H9 (cell line): ENCODE measurements around the gene EPS8L3. TPM values are rescaled to one million over a fixed set of nuclear protein-coding genes. Genes with fewer than 3 reads are reported as not detected.

Source experiments
- DNase-seq: peaks from one replicate; pipeline ENCODE4 v3.0.0-alpha.2; 2017
- H2AFZ ChIP-seq: one replicate; pipeline ENCODE4 v1.6.1; 2013; ENCODE audit warnings: mild to moderate bottlenecking, low read length, control low read depth, moderate library complexity
- H2AK5ac ChIP-seq: 2 replicates; pipeline ENCODE4 v1.6.1; 2013; ENCODE audit warnings: low read length, control low read depth, mixed read lengths; ENCODE audit not compliant: insufficient read length
- H2BK120ac ChIP-seq: one replicate; pipeline ENCODE4 v1.6.1; 2013; ENCODE audit warnings: low read depth, mild to moderate bottlenecking, low read length, control low read depth, inconsistent platforms; ENCODE audit not compliant: poor library complexity, severe bottlenecking
- H2BK12ac ChIP-seq: 2 replicates; pipeline ENCODE4 v1.6.1; 2013; ENCODE audit warnings: low read length, control low read depth, mixed read lengths, low read depth; ENCODE audit not compliant: insufficient read length
- H2BK15ac ChIP-seq: 2 replicates; pipeline ENCODE4 v1.6.1; 2013; ENCODE audit warnings: low read depth, low read length, control low read depth
- H2BK20ac ChIP-seq: one replicate; pipeline ENCODE4 v1.6.1; 2013; ENCODE audit warnings: low read depth, mild to moderate bottlenecking, low read length, control low read depth, inconsistent platforms; ENCODE audit not compliant: poor library complexity, severe bottlenecking
- H2BK5ac ChIP-seq: 2 replicates; pipeline ENCODE4 v1.6.1; 2013; ENCODE audit warnings: low read length, control low read depth, mixed read lengths; ENCODE audit not compliant: insufficient read length
- H3K14ac ChIP-seq: 2 replicates; pipeline ENCODE4 v1.6.1; 2013; ENCODE audit warnings: low read length, control low read depth; ENCODE audit not compliant: insufficient read depth
- H3K18ac ChIP-seq: 2 replicates; pipeline ENCODE4 v1.6.1; 2013; ENCODE audit warnings: low read depth, mild to moderate bottlenecking, mixed read lengths, low read length, control low read depth; ENCODE audit not compliant: insufficient read length
- H3K23ac ChIP-seq: 2 replicates; pipeline ENCODE4 v1.6.1; 2013; ENCODE audit warnings: low read length, control low read depth, mixed read lengths, low read depth; ENCODE audit not compliant: insufficient read length
- H3K23me2 ChIP-seq: 2 replicates; pipeline ENCODE4 v1.6.1; 2013; ENCODE audit warnings: low read depth, mild to moderate bottlenecking, mixed read lengths, low read length, control low read depth; ENCODE audit not compliant: insufficient read length, poor library complexity, severe bottlenecking
- H3K27ac ChIP-seq: 2 replicates; pipeline ENCODE4 v1.5.1; 2013; ENCODE audit warnings: low read length, control low read depth, mixed read lengths, low read depth; ENCODE audit not compliant: insufficient read length
- H3K27me3 ChIP-seq: 2 replicates; pipeline ENCODE4 v1.6.1; 2013; ENCODE audit warnings: low read length, control low read depth, inconsistent platforms; ENCODE audit not compliant: insufficient read depth
- H3K4ac ChIP-seq: 2 replicates; pipeline ENCODE4 v1.6.1; 2013; ENCODE audit warnings: low read depth, mild to moderate bottlenecking, control low read depth, inconsistent platforms, low read length, moderate library complexity
- H3K4me1 ChIP-seq: 2 replicates; pipeline ENCODE4 v1.6.1; 2013; ENCODE audit warnings: low read length, control low read depth, inconsistent platforms; ENCODE audit not compliant: insufficient read depth
- H3K4me2 ChIP-seq: 2 replicates; pipeline ENCODE4 v1.6.1; 2013; ENCODE audit warnings: low read length, control low read depth, mixed read lengths; ENCODE audit not compliant: insufficient read length, insufficient read depth
- H3K56ac ChIP-seq: 2 replicates; pipeline ENCODE4 v1.6.1; 2013; ENCODE audit warnings: low read depth, mild to moderate bottlenecking, mixed read lengths, low read length, control low read depth; ENCODE audit not compliant: insufficient read length
- H3K79me1 ChIP-seq: 2 replicates; pipeline ENCODE4 v1.6.1; 2013; ENCODE audit warnings: low read depth, mild to moderate bottlenecking, moderate library complexity, low read length, control low read depth, inconsistent platforms; ENCODE audit not compliant: insufficient read depth, poor library complexity, severe bottlenecking
- H3K79me2 ChIP-seq: 2 replicates; pipeline ENCODE4 v1.6.1; 2013; ENCODE audit warnings: low read length, control low read depth, inconsistent platforms; ENCODE audit not compliant: insufficient read depth
- H3K9ac ChIP-seq: 2 replicates; pipeline ENCODE4 v1.6.1; 2013; ENCODE audit warnings: low read length, control low read depth, mixed read lengths; ENCODE audit not compliant: insufficient read length; ENCODE audit errors: extremely low read depth
- H3K9me3 ChIP-seq: one replicate; pipeline ENCODE4 v1.6.1; 2013; ENCODE audit warnings: low read depth, low read length, inconsistent platforms; ENCODE audit not compliant: control insufficient read depth
- H3T11ph ChIP-seq: one replicate; pipeline ENCODE4 v1.6.1; 2013; ENCODE audit warnings: mild to moderate bottlenecking, low read length, control low read depth, inconsistent platforms
- H4K20me1 ChIP-seq: one replicate; pipeline ENCODE4 v1.6.1; 2013; ENCODE audit not compliant: control insufficient read depth, insufficient read length, insufficient read depth
- H4K5ac ChIP-seq: 2 replicates; pipeline ENCODE4 v1.6.1; 2013; ENCODE audit warnings: low read depth, mild to moderate bottlenecking, mixed read lengths, low read length, control low read depth; ENCODE audit not compliant: insufficient read length
- H4K8ac ChIP-seq: replicated peaks from 2 replicates; pipeline ENCODE4 v1.6.1; 2013; ENCODE audit warnings: low read length, control low read depth, mixed read lengths, low read depth; ENCODE audit not compliant: insufficient read length
- H4K91ac ChIP-seq: 2 replicates; pipeline ENCODE4 v1.6.1; 2013; ENCODE audit warnings: low read depth, mild to moderate bottlenecking, moderate library complexity, mixed read lengths, low read length, control low read depth; ENCODE audit not compliant: insufficient read length
- H3K27ac Mint-ChIP-seq, 3 experiments: 2 replicates in 2 of 3; 3 replicates in 1 of 3; pipeline ENCODE4 v1.8.0; 2020 to 2021; ENCODE audit warnings: mixed read lengths in 3 of 3, mild to moderate bottlenecking in 1 of 3, moderate library complexity in 1 of 3
- H3K27me3 Mint-ChIP-seq: 2 replicates; pipeline ENCODE4 v1.8.0; 2021; ENCODE audit warnings: low read depth, mild to moderate bottlenecking, moderate library complexity, mixed read lengths
- H3K36me3 Mint-ChIP-seq, 3 experiments: 2 replicates in 2 of 3; 3 replicates in 1 of 3; pipeline ENCODE4 v1.8.0; 2020 to 2021; ENCODE audit warnings: low read depth in 3 of 3, mixed read lengths in 3 of 3; ENCODE audit not compliant: insufficient read depth in 1 of 3
- H3K4me1 Mint-ChIP-seq, 2 experiments: 2 replicates each; pipeline ENCODE4 v1.8.0; 2020; ENCODE audit warnings: mixed read lengths in 2 of 2
- H3K4me3 Mint-ChIP-seq, 2 experiments: 2 replicates in 1 of 2; 3 replicates in 1 of 2; pipeline ENCODE4 v1.8.0; 2020 to 2021; ENCODE audit warnings: mild to moderate bottlenecking in 2 of 2, mixed read lengths in 2 of 2, moderate library complexity in 1 of 2
- H3K9me3 Mint-ChIP-seq, 2 experiments: 2 replicates in 1 of 2; 3 replicates in 1 of 2; pipeline ENCODE4 v1.8.0; 2020; ENCODE audit warnings: mild to moderate bottlenecking in 2 of 2, mixed read lengths in 2 of 2, moderate library complexity in 1 of 2
- CTCF ChIP-seq: fragments of 200-600 bp; sonication (generic); conservative IDR thresholded peaks from 3 replicates; pipeline ENCODE4 v1.8.0; 2021; ENCODE audit warnings: antibody characterized with exemption, mild to moderate bottlenecking
- WGBS: extraction: QIAGEN DNeasy Blood & Tissue Kit; methylation state at CpG from one replicate; pipeline ENCODE4 v1.1.7; 2013; ENCODE audit warnings: missing lambda C conversion rate, low lambda C conversion rate, mixed read lengths; ENCODE audit not compliant: insufficient read length; ENCODE audit errors: extremely low coverage; 5-methylcytosine and 5-hydroxymethylcytosine counted together
- total RNA-seq: library from RNA; stranded (reverse); gene quantifications from 2 replicates; pipeline ENCODE4 v1.2.1, GENCODE V29; 2021

EPS8L3 gene
- total RNA-seq, 1 experiment from 2014 or later: not detected

- no peaks in the 10 kb centered on the region for H3K79me2 ChIP-seq
- H3K4me3 Mint-ChIP-seq: no peak overlapping the region
- no peak overlapping the region for H3K4ac ChIP-seq
- no CpG with 5 or more reads among the region's 6 CpGs for WGBS
- peaks cover 0 to 8% (median 0%) of the 10 kb centered on the region in 3 experiments; a peak in 3 of 7 replicates for H3K36me3 Mint-ChIP-seq
- H3K79me1 ChIP-seq: no peaks in the 10 kb centered on the region
- no peak overlapping the region for H2AK5ac ChIP-seq
- H4K91ac ChIP-seq: no peak overlapping the region
- peaks cover 3% of the 10 kb centered on the region; the same call in 1 of the 2 replicates for H3K27me3 ChIP-seq
- H3K23me2 ChIP-seq: no peaks in the 10 kb centered on the region
- H2BK15ac ChIP-seq: no peak overlapping the region
- no peaks in the 10 kb centered on the region for H3K9me3 ChIP-seq
- H3K4me1 Mint-ChIP-seq: peaks cover 5 to 8% of the 10 kb centered on the region in 2 experiments
- no peak for TF ChIP-seq CTCF
- H3K27ac Mint-ChIP-seq: peak overlapping the region in 1 of 3 experiments; percentile 2; a peak in 1 of 7 replicates
- H3K56ac ChIP-seq: no peak overlapping the region
- H4K5ac ChIP-seq: no peak overlapping the region
- no peak overlapping the region for H2BK120ac ChIP-seq
- no peaks in the 10 kb centered on the region for H3K4me1 ChIP-seq
- no peak overlapping the region for H2AFZ ChIP-seq
- no peak overlapping the region for H3T11ph ChIP-seq
- H3K9ac ChIP-seq: no peak overlapping the region
- H3K9me3 Mint-ChIP-seq: peaks cover 2 to 10% of the 10 kb centered on the region in 2 experiments; a peak in 3 of 5 replicates
- H3K18ac ChIP-seq: no peak overlapping the region
- no peak overlapping the region for H3K4me2 ChIP-seq
- H3K14ac ChIP-seq: no peak overlapping the region
- no peak for DNase-seq
- no peak overlapping the region for H3K23ac ChIP-seq
- H3K27me3 Mint-ChIP-seq: peaks cover 21% of the 10 kb centered on the region
- no peak overlapping the region for H3K27ac ChIP-seq
- H2BK5ac ChIP-seq: no peak overlapping the region
- H2BK20ac ChIP-seq: no peak overlapping the region
- H4K8ac ChIP-seq: no peak overlapping the region
- H2BK12ac ChIP-seq: no peak overlapping the region
- no peaks in the 10 kb centered on the region for H4K20me1 ChIP-seq
Measured at GRCh38 chr1:109776206-109776835, 12.6 kb upstream of the EPS8L3 start.
